Endothelial cell (in vitro differentiated cells): ENCODE results near the gene ZIC5. TPM values are rescaled to one million over a fixed set of nuclear protein-coding genes. Genes with fewer than 3 reads are reported as not detected.

Experiments used
- DNase-seq: peaks from one replicate; pipeline ENCODE4 v3.0.0; 2021; ENCODE audit warnings: low spot score
- H3K27ac Mint-ChIP-seq: one replicate; pipeline ENCODE4 v1.8.0; 2021; ENCODE audit warnings: mixed read lengths, inconsistent platforms; ENCODE audit not compliant: unreplicated experiment
- H3K27me3 Mint-ChIP-seq: one replicate; pipeline ENCODE4 v1.8.0; 2021; ENCODE audit warnings: mild to moderate bottlenecking, moderate library complexity, mixed read lengths, inconsistent platforms; ENCODE audit not compliant: unreplicated experiment
- H3K36me3 Mint-ChIP-seq: one replicate; pipeline ENCODE4 v1.8.0; 2021; ENCODE audit warnings: mild to moderate bottlenecking, low read depth, mixed read lengths, inconsistent platforms; ENCODE audit not compliant: unreplicated experiment
- H3K4me1 Mint-ChIP-seq: one replicate; pipeline ENCODE4 v1.8.0; 2021; ENCODE audit warnings: mild to moderate bottlenecking, mixed read lengths, inconsistent platforms; ENCODE audit not compliant: unreplicated experiment
- H3K4me3 Mint-ChIP-seq: one replicate; pipeline ENCODE4 v1.8.0; 2021; ENCODE audit warnings: mild to moderate bottlenecking, mixed read lengths, inconsistent platforms; ENCODE audit not compliant: unreplicated experiment
- H3K9me3 Mint-ChIP-seq: one replicate; pipeline ENCODE4 v1.8.0; 2021; ENCODE audit warnings: mixed read lengths, inconsistent platforms; ENCODE audit not compliant: unreplicated experiment
- total RNA-seq: library from RNA; stranded (reverse); fragmentation: NEBNext Ultra II Directional; extraction: Animal tissue kit (Norgen Biotek cat#: 25700); gene quantifications from one replicate; pipeline ENCODE4 v1.2.1, GENCODE V29; 2021; ENCODE audit not compliant: unreplicated experiment
- TF ChIP-seq, protein P1 (sequence below): fragments of 200-600 bp; sonication (generic); IDR thresholded peaks from one replicate; pipeline ENCODE4 v1.5.0; 2021; ENCODE audit warnings: antibody characterized with exemption; ENCODE audit not compliant: unreplicated experiment

ZIC5 gene
- total RNA-seq, 1 donor from 2014 or later: 0.10 TPM

DNA sequence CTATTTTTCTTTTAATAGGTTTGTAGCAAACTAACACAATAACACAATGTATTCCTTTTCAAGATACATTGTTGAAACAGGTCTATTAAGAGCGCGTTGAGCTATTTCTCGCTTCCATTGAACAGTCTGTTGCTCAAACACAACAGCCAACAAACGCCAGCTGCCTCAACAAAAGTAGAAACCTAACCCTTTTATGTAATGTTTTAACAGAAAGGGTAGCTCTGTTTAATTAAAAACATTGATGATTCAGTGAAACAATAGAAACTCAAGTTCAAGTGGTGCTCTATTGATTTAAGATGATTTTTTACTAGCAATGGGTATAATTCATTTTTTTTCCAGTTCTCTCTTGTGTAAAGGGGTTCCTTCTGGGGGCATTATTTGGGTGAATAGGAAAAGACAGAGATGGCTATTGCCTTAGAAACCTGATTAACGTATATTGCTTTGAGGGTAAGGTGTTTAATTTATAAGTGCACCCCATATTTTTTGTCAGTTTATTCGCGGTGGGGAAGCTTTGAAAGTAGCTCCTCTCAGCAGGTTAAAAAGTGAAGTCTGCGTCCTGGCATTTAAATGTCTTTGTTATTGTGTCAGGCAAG is 24.9 kb upstream of the ZIC5 start:
- TF ChIP-seq, protein P1, sequence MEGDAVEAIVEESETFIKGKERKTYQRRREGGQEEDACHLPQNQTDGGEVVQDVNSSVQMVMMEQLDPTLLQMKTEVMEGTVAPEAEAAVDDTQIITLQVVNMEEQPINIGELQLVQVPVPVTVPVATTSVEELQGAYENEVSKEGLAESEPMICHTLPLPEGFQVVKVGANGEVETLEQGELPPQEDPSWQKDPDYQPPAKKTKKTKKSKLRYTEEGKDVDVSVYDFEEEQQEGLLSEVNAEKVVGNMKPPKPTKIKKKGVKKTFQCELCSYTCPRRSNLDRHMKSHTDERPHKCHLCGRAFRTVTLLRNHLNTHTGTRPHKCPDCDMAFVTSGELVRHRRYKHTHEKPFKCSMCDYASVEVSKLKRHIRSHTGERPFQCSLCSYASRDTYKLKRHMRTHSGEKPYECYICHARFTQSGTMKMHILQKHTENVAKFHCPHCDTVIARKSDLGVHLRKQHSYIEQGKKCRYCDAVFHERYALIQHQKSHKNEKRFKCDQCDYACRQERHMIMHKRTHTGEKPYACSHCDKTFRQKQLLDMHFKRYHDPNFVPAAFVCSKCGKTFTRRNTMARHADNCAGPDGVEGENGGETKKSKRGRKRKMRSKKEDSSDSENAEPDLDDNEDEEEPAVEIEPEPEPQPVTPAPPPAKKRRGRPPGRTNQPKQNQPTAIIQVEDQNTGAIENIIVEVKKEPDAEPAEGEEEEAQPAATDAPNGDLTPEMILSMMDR: no peak
- H3K4me1 Mint-ChIP-seq: peaks cover 16% of the 10 kb centered on the region
- peaks cover 7% of the 10 kb centered on the region for H3K36me3 Mint-ChIP-seq
- no peaks in the 10 kb centered on the region for H3K9me3 Mint-ChIP-seq
- no peak overlapping the region for H3K27ac Mint-ChIP-seq
- no peak for DNase-seq
- H3K27me3 Mint-ChIP-seq: peaks cover 16% of the 10 kb centered on the region
- H3K4me3 Mint-ChIP-seq: peak overlapping the region; percentile 67

GRCh38 chr13:99995589-99996380 is 24.2 kb upstream of the ZIC5 start:
- peaks cover 16% of the 10 kb centered on the region for H3K4me1 Mint-ChIP-seq
- H3K9me3 Mint-ChIP-seq: no peaks in the 10 kb centered on the region
- no peak for DNase-seq
- H3K27ac Mint-ChIP-seq: no peak overlapping the region
- H3K36me3 Mint-ChIP-seq: peaks cover 7% of the 10 kb centered on the region
- TF ChIP-seq, protein P1: no peak
- no peak overlapping the region for H3K4me3 Mint-ChIP-seq
- H3K27me3 Mint-ChIP-seq: peaks cover 19% of the 10 kb centered on the region

DNA sequence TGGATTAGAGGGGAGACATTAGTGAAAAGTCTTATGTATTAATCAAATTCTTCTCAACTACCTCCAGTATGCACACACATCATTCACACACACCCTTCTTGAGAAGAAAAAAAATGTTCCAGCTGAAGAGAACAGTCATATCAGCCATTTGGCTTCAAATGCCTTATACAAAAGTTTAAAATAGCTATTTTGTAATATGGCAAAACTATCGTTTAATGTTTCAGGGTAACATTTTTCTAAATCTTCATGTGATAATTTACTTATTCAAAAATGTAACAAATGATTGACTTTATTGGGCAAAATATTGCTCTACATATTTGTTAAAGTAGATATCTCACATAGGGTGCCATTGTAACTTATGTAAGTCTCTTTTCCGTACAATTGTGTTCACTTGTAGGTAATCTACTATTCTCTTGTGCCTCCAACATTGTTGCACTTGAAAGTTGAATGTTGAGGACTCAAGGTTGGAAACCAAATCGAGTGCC is 23.6 kb upstream of the ZIC5 start:
- no peak for DNase-seq
- H3K4me3 Mint-ChIP-seq: no peak overlapping the region
- TF ChIP-seq, protein P1: no peak
- H3K9me3 Mint-ChIP-seq: no peaks in the 10 kb centered on the region
- H3K27ac Mint-ChIP-seq: no peak overlapping the region
- peaks cover 22% of the 10 kb centered on the region for H3K27me3 Mint-ChIP-seq
- H3K4me1 Mint-ChIP-seq: peaks cover 21% of the 10 kb centered on the region
- H3K36me3 Mint-ChIP-seq: peaks cover 7% of the 10 kb centered on the region

GRCh38 chr13:99994638-99995020 is 23.1 kb upstream of the ZIC5 start:
- Mint-ChIP-seq H3K27me3 (peaks cover 22% of the 10 kb centered on the region), H3K4me3 (no peak overlapping the region), H3K27ac (no peak overlapping the region), H3K9me3 (no peaks in the 10 kb centered on the region), H3K36me3 (peaks cover 7% of the 10 kb centered on the region), H3K4me1 (peaks cover 26% of the 10 kb centered on the region)
- no peak for DNase-seq
- TF ChIP-seq, protein P1: no peak
